ENCODE measurements around the gene PDE4A. TPM values are rescaled to one million over a fixed set of nuclear protein-coding genes. Genes with fewer than 3 reads are reported as not detected.
"Not testable (repeated sequence)": the region's sequence is repeated elsewhere in the genome, so short reads cannot be mapped to it uniquely, and the experiment has no call there.

PDE4A gene
- total RNA-seq, 1 donor from 2014 or later: 1.8 TPM

GRCh38 chr19:10450853-10451609 is 30.7 kb downstream of the PDE4A start:
- H3K36me3 ChIP-seq (ENCODE audit: control insufficient read depth, insufficient read depth, low read length): no peaks in the 10 kb centered on the region
- H3K27me3 ChIP-seq (ENCODE audit: control insufficient read depth, insufficient read depth, low read length): peaks cover 9% of the 10 kb centered on the region
- DNase-seq (ENCODE audit: low read depth): no peak
- no peak for TF ChIP-seq CTCF (IDR thresholded peaks at IDR 0.05; ENCODE audit: insufficient read depth, low read length, poor library complexity, severe bottlenecking)
- H3K4me3 ChIP-seq (ENCODE audit: low read depth, low read length): no peak overlapping the region

DNA sequence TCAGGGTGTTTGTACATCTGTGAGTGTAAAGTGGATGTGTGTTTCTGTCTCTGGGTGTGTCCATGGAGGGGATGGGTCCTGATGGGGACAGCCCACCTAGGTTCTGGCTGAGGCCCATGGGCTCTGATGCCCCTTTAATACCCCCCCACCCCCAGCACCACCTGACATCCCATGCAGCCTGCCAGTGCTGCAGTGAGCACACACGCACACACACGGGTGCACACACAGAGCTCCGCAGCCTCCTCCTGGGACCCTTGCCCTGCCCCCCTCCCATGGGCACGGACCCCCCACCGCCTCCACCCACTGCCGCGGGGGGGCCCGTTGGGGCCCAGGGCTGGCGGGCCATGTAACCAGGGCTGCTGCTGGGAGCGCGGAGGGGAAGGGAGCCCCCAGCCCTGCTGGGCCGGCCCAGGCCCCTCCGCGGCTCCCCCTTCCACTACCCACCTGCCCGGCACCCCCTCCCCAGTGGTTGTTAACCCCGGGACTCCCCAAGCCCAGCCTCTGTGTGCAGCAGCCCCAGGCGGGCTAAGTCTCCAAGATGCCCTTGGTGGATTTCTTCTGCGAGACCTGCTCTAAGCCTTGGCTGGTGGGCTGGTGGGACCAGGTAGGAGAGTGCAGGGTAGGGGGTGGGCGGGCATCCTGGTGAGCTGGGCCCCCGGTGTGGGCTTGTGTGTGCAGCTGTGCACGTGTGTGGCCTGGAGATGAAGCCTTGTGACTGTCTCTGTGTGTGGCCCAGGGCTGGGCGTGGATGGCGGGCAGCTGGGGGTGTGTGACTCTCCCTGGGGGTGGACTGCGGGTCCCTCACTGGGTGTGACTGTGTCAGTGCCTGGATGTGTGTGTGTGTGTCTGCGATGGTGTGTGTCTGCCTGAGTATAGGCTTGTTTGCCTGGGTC is 32.6 kb downstream of the PDE4A start:
- Histone ChIP-seq H3K36me3 (ENCODE audit: control insufficient read depth, insufficient read depth, low read length) (no peaks in the 10 kb centered on the region), H3K4me3 (ENCODE audit: low read depth, low read length) (no peak overlapping the region)
- no peak for DNase-seq (ENCODE audit: low read depth)

GRCh38 chr19:10453852-10454251 is 33.5 kb downstream of the PDE4A start:
- Histone ChIP-seq H3K27me3 (ENCODE audit: control insufficient read depth, insufficient read depth, low read length) (peaks cover 9% of the 10 kb centered on the region), H3K36me3 (ENCODE audit: control insufficient read depth, insufficient read depth, low read length) (no peaks in the 10 kb centered on the region), H3K4me3 (ENCODE audit: low read depth, low read length) (no peak overlapping the region)
- DNase-seq (ENCODE audit: low read depth): no peak
- no peak for TF ChIP-seq CTCF (IDR thresholded peaks at IDR 0.05; ENCODE audit: insufficient read depth, low read length, poor library complexity, severe bottlenecking)

More for the DNA sequence above, 32.6 kb downstream of the PDE4A start:
- peaks cover 9% of the 10 kb centered on the region for H3K27me3 ChIP-seq (ENCODE audit: control insufficient read depth, insufficient read depth, low read length)
- no peak for TF ChIP-seq CTCF (IDR thresholded peaks at IDR 0.05; ENCODE audit: insufficient read depth, low read length, poor library complexity, severe bottlenecking)

GRCh38 chr19:10454267-10454666 is 33.9 kb downstream of the PDE4A start:
- Histone ChIP-seq H3K27me3 (ENCODE audit: control insufficient read depth, insufficient read depth, low read length) (peaks cover 9% of the 10 kb centered on the region), H3K36me3 (ENCODE audit: control insufficient read depth, insufficient read depth, low read length) (no peaks in the 10 kb centered on the region), H3K4me3 (ENCODE audit: low read depth, low read length) (no peak overlapping the region)
- TF ChIP-seq CTCF (IDR thresholded peaks at IDR 0.05; ENCODE audit: insufficient read depth, low read length, poor library complexity, severe bottlenecking): no peak
- no peak for DNase-seq (ENCODE audit: low read depth)

GRCh38 chr19:10458733-10459132 is 38.4 kb downstream of the PDE4A start:
- H3K4me3 ChIP-seq (ENCODE audit: low read depth, low read length); H3K27me3 ChIP-seq (ENCODE audit: control insufficient read depth, insufficient read depth, low read length); H3K36me3 ChIP-seq (ENCODE audit: control insufficient read depth, insufficient read depth, low read length); DNase-seq (ENCODE audit: low read depth): not testable (repeated sequence)

DNA sequence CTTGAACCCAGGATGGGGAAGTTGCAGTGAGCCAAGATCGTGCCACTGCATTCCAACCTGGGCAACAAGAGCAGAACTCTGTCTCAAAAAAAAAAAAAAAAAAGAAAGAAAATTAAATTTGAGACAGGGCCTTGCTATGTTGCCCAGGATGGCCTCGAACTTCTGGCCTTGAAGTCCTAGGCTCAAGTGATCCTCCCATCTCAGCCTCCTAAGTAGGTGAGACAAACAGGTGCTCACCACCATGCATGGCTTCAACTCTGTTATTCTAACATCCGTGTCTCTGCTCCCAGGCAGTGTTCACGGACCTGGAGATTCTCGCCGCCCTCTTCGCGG is 40.3 kb downstream of the PDE4A start:
- no peak for DNase-seq (ENCODE audit: low read depth)
- TF ChIP-seq CTCF (IDR thresholded peaks at IDR 0.05; ENCODE audit: insufficient read depth, low read length, poor library complexity, severe bottlenecking): no peak
- Histone ChIP-seq H3K4me3 (ENCODE audit: low read depth, low read length) (no peak overlapping the region), H3K27me3 (ENCODE audit: control insufficient read depth, insufficient read depth, low read length) (no peaks in the 10 kb centered on the region), H3K36me3 (ENCODE audit: control insufficient read depth, insufficient read depth, low read length) (no peaks in the 10 kb centered on the region)
